GM18909 (cell line): ENCODE results near the gene ADARB2.

ENCODE experiments used
- ATAC-seq: cut with Tn5 transposase; IDR thresholded peaks from one replicate; pipeline ENCODE4 v1.9.1; 2021; ENCODE audit warnings: mild to moderate bottlenecking; ENCODE audit not compliant: unreplicated experiment, poor library complexity

Gene ADARB2

DNA sequence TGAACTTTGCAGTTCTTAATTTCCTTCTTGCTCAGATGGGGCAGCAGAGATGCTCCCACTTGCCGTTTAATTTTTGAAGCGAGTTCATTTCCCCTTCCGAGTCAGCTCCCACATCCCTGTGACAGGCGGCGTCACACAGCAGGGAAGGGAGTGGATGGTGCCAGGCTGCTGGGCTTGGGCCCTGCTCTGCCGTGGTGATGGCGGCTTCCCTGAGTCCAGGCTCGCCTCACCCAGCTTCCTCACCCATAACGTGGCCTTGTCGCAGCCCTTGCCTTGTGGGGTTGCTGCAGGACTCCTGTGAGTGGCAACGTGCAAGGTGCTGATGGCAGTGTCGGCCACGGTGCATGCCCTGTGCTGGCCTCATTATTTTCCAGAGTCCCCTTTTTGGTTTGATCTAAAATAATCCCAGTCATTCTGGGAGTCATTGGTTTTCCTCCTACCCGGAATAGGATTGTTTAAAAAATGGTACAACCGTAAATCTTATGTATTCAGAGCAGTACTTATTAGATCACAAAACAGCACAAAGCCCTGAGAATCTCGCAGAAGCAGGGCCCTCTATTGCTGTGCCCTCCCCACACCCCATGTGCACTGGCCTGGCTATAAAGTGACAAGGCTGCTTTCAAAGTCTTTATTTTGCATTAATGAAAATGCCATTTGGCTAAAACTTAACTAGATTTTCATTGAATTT lies 421.1 kb downstream of the ADARB2 start:
- no peak for ATAC-seq

GRCh38 chr10:1315178-1315577 lies 422.1 kb downstream of the ADARB2 start:
- no peak for ATAC-seq

- no peak for ATAC-seq
These were observed 425.6 kb downstream of the ADARB2 start for GRCh38 chr10:1311726-1312125.

DNA sequence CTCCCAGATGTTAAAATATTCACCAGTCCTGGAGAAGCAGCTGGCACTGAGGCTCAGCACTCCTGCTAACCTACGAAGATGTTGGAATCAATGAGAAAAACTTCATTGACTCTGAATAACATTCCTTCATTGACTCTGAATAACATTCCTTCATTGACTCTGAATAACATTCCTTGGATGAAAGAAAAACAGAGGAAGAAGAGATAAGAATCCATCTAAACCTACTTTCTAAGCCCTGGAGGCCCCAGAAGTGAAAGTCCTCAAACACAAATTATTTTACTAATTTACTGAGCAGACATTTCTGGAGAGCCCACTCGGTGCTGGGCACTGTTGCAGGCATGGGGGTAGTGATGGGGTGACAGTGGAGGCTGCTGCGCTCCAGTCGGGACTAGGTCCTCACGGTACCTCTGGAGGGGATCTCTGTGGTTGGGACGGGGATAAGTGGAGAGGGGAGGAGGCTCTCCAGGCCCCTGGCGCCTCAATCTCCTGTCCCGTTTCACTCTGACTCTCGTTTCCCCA lies 427.0 kb downstream of the ADARB2 start:
- ATAC-seq = no peak

GRCh38 chr10:1309617-1310270 lies 427.6 kb downstream of the ADARB2 start:
- no peak for ATAC-seq

DNA sequence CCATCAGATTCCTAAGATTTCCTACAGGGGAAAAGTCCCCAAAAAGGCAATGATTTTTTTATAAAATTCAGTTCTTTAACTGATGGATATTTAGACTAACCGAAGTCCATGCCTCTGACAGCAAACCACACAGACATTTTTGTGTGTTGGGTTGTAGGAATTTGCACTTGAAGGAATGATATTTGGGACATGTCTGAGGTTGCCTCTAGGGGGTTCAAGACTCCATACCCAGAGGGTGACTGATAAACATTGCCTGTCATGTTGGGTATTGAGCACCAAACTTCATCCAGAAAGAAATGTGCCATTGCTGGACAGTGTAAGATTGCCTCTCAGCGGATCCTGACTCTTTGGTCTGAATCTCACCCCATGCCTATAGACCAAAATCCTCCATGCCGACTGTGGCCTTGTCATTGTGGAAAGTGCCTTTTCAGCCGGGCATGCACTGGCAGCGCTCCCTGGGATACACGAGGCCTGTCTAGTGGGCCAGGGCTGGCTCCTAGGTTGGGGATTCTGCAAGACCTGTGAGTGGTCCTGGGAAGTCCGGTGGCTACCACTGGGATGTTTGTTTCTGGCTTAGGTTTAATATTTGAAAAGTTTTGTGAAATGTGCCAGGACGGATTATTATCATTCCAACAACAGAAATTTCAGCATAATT lies 428.2 kb downstream of the ADARB2 start:
- no peak for ATAC-seq

- no peak for ATAC-seq
These were observed 429.0 kb downstream of the ADARB2 start for GRCh38 chr10:1308173-1308961.

GRCh38 chr10:1301143-1301542 lies 436.2 kb downstream of the ADARB2 start:
- ATAC-seq = no peak

GRCh38 chr10:1300218-1300617 lies 437.1 kb downstream of the ADARB2 start:
- no peak for ATAC-seq

DNA sequence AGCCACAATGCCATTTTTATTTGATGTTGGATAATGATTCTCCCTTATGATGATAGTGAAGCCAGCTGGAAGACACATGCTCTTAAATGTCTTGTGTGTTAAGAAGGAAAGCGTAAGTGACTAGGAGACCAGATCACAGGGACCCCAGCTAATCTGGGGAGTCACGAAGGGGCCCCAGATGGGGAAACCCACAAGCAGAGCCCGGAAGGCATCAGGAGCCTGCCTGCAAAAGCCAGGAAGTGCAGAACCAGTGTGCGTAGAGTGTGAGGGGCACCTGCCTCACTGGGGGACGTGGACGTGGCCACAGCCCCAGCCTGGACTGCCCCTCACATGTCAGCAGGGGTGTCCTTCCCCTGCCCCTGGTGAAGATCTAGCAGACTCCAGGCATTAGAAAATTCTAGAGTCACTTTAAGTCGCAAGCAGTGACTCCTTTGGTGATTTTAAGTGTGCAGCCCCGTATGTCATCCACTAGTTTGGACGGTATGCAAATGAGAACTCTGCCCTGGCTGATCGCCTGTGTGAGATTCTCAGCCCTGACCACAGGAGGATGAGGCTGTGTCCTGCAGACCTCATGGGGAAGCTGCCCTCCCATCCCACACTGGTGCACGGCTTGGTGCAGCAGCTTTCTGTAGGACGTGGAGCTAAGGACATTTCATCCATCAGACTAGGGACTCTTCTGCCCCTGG lies 438.1 kb downstream of the ADARB2 start:
- ATAC-seq = no peak

DNA sequence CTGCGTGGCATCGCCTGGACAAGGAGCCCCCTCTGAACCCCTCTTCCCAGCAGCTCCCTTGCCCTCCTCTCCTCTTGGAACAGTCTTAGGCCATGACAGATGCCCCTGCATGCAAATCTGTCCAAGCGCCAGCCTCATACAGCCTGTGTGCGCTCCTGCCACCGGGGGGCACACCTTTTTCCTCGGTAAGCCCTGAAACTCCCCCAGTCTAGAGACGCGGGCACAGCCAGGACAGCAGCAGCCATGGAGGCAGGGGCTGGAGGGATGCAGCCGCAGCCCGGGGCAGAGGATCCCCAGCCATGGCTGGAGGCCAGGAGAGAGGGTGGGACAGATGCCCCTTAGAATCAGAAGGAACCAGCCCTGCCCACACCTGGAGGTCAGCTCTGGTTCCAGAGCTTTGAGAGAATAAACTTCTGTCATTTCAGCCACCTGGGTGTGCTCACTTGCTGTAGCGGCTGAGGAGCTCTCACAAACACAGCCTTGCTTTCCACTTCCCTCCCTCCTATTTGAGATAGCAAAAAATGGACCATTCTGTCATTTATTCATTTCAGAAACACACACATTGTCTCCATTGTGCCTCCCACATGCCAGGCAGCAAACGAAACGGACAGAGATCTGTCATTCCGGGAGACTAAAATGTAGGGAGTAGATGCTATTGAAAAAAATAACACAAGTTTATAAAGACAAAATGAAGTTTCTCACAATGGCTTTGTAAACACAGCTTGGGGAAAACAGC lies 439.6 kb downstream of the ADARB2 start:
- no peak for ATAC-seq

- no peak for ATAC-seq
These were observed 441.4 kb downstream of the ADARB2 start for GRCh38 chr10:1295756-1296480.

DNA sequence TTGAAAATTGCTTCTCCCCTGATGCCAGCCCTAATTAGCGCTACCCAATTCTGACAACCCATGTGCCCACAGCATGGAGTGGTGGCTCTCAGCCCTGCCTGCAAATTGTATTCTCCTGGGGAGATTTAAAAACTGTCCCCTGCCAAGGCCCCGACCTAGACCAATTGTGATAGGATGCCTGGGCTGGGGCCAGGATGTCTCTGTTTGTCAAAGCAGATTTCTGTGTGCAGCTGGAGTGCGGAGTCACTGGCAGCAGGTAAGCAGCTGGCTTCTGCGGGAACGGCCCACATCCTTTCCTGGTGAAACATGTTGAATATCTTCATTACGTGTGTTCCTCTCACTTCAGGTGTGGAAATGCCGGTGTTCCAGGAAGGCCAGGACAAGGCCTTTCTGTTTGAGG lies 442.6 kb downstream of the ADARB2 start:
- ATAC-seq = no peak

DNA sequence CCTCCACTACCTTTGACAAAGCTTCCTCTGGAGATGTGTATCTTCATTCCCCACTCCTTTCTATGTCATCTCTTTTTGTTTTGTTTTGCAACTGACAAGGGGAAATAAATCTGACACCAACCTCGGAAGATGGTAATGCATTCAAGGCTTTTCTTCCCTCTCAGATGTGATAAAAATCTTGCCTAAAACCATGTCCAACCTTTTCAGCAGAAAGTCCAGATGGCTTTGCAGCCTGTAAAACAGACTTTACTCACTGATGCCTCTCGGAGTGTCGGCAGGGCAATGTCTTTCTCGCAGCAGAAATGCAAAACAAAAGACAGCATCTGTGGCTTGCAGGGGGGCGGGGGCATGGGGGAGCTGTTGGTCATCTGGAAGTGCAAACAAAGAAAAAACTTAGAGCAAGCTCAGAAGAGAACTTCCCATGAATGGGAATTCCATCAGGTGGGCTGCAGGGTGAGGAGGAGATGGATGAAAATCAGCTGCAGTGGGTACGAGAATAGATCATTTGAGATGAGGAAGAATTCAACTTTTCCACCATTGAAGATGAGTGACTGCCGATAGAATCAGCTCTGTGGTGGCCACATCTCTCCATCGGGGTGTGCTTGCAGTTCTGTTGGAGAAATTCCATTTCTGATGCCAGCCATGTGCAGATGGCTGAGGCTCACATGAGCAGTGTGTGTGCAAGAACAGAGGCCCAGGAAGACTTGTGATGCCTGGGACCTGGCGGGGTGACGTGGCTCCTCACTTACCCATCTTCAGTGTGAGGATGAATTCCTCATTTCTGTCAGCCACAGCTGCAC lies 443.5 kb downstream of the ADARB2 start:
- ATAC-seq = no peak

- no peak for ATAC-seq
These were observed 444.2 kb downstream of the ADARB2 start for GRCh38 chr10:1293157-1293556.

- ATAC-seq = no peak
These were observed 444.7 kb downstream of the ADARB2 start for GRCh38 chr10:1292611-1293031.

DNA sequence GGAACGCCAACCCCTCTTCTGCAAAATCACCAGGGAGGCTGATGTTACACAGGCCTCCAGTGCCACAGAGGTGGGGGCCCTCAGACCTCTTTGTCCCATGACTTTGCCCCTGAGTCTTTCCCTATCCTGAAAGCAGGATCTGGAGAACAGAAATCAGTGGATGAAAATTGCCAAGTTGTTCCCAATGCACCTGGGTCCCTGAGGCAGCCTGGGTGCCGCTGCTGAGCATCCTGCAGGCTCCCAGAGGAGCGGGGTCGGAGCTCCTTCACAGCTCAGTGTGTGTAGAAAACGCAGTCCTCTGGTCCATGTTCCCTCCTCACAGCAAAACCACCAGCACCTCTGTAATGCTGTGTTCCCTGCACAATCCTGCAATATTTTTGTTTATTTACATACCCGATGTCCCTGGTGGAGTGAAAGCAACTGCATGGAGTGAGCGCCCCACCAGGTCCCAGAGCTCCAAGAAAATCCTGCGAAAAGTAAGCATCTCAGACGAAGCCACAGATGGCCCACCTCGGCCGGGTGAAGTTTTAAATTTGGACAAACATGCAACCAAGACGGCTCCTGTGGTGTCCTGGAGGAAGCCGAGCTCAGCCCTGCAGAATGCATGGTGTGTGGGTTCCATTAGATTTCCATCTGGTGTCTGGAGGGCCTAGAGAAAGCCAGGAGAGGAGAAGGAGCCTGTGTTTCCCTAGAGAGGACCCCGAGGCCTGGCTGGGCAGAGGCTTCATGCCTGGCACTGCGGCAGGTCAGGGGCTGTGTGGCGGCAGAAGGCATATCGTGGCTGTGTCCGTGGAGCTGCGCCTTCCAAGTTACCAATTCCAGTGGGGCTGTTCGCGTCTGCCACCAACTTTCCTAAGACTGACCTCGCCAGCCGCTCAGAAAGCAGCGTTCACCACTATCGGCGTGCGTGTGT lies 445.9 kb downstream of the ADARB2 start:
- ATAC-seq = no peak
